Upper lobe of left lung (tissue), 4 donors: ENCODE results near the gene CDCA4.

ENCODE experiments used
- CTCF ChIP-seq, 6 experiments: fragments of 450-650 bp in 4 of 6; fragments of 200-600 bp in 2 of 6; sonication (generic) in 2 of 6; IDR thresholded peaks; one replicate each; pipeline ENCODE4 v1.5.1; 2016 to 2019; ENCODE audit warnings: antibody characterized with exemption in 6 of 6
- EP300 ChIP-seq, 4 donors: sonication (generic); formaldehyde crosslinking; IDR thresholded peaks; one replicate each; pipeline ENCODE4 v1.5.1; 2017; ENCODE audit warnings: antibody characterized with exemption in 4 of 4, control low read depth in 2 of 4
- POLR2A ChIP-seq, 4 donors: fragments of 450-650 bp; IDR thresholded peaks; one replicate each; pipeline ENCODE4 v1.5.1; 2016 to 2017; ENCODE audit warnings: antibody characterized with exemption in 4 of 4, mild to moderate bottlenecking in 2 of 4
- POLR2AphosphoS5 ChIP-seq, 2 donors: sonication (generic); formaldehyde crosslinking; IDR thresholded peaks; one replicate each; pipeline ENCODE4 v1.5.1; 2017; ENCODE audit warnings: antibody characterized with exemption in 2 of 2

DNA sequence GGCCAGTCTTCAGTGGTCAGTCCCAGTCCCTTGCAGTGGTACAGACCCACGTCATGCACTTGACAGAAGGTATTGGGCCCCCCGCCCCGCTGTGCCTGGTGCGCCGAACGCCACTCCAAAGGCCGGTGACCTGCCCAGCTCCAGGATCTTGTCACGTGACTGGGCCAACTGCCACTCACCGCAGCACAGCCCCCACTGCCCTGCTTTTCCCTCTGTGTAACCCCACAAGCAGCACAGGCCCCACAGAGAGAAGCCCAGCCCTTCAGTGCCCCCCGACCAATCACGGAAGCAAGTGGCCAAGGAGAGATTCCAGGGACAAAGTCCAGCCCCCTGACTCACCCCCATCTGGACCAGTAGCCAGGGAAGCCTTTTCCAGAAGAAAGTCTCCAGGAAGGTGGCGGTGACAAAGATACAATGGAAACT, 43.8 kb upstream of the CDCA4 start:
- no peak for TF ChIP-seq POLR2A (IDR thresholded peaks at IDR 0.05)
- no peak for TF ChIP-seq CTCF (IDR thresholded peaks at IDR 0.05)
- peak in 1 of 2 donors; percentile 19 for TF ChIP-seq POLR2AphosphoS5 (IDR thresholded peaks at IDR 0.05)
- no peak for TF ChIP-seq EP300 (IDR thresholded peaks at IDR 0.05)
